ENCODE data around the gene INO80D. TPM values are rescaled to one million over a fixed set of nuclear protein-coding genes. Genes with fewer than 3 reads are reported as not detected.

INO80D gene
- total and polyA plus RNA-seq, 2 of the 13 experiments (the other 11 are each of a cell fraction or from before 2014, with no cell fraction given), result 7.6 to 7.9 TPM

GRCh38 chr2:205989271-205990071 lies 96.5 kb downstream of the INO80D start (continued):
- TF ChIP-seq ZBTB44 (CRISPR knock-in tag; IDR thresholded peaks at IDR 0.05), result no peak
- no peak for TF ChIP-seq FOXK2 (IDR thresholded peaks at IDR 0.05)
- TF ChIP-seq KIAA2018 (CRISPR knock-in tag; IDR thresholded peaks at IDR 0.05; ENCODE audit: borderline replicate concordance), result no peak; the same call in 1 of the 2 replicates
- 0 out of 2 replicates have a peak, but pooled peaks have one; percentile 13 for TF ChIP-seq RFXANK (CRISPR knock-in tag; IDR thresholded peaks at IDR 0.05)
- TF ChIP-seq ZNF3 (CRISPR knock-in tag; IDR thresholded peaks at IDR 0.05), result no peak
- no peak for TF ChIP-seq ZNF253 (CRISPR knock-in tag; IDR thresholded peaks at IDR 0.05; ENCODE audit: borderline replicate concordance)
- no peak for TF ChIP-seq HNRNPK (IDR thresholded peaks at IDR 0.05; ENCODE audit: low read depth, low read length, poor library complexity, severe bottlenecking)
- no peak for TF ChIP-seq SETDB1 (CRISPR knock-in tag; IDR thresholded peaks at IDR 0.05; ENCODE audit: borderline replicate concordance)
- no peak for TF ChIP-seq ZUFSP (CRISPR knock-in tag; IDR thresholded peaks at IDR 0.05; ENCODE audit: borderline replicate concordance)
- TF ChIP-seq ZNF337 (CRISPR knock-in tag; IDR thresholded peaks at IDR 0.05; ENCODE audit: borderline replicate concordance, low read depth), result no peak
- TF ChIP-seq ZBTB37 (CRISPR knock-in tag; IDR thresholded peaks at IDR 0.05), result no peak
- TF ChIP-seq EEA1 (CRISPR knock-in tag; IDR thresholded peaks at IDR 0.05; ENCODE audit: borderline replicate concordance), result 0 out of 2 replicates have a peak, but pooled peaks have one; percentile 20
- no peak for TF ChIP-seq SRF (IDR thresholded peaks at IDR 0.05; ENCODE audit: low read depth, low read length)
- TF ChIP-seq SP5 (CRISPR knock-in tag; IDR thresholded peaks at IDR 0.05; ENCODE audit: borderline replicate concordance, low read depth), result 0 out of 2 replicates have a peak, but pooled peaks have one; percentile 24
- no peak for TF ChIP-seq PTBP1 (IDR thresholded peaks at IDR 0.05; ENCODE audit: low read depth, low read length, poor library complexity, severe bottlenecking)
- no peak for TF ChIP-seq MTF2 (CRISPR knock-in tag; IDR thresholded peaks at IDR 0.05; ENCODE audit: borderline replicate concordance)

Measured in HepG2 (cell line).